Measurements from ENCODE around the gene DTWD2. TPM values are rescaled to one million over a fixed set of nuclear protein-coding genes. Genes with fewer than 3 reads are reported as not detected.

The DTWD2 gene
- total RNA-seq, 1 experiment from 2014 or later = 12.3 TPM

- peak overlapping the region; percentile 82 for H3K4me3 Mint-ChIP-seq (ENCODE audit: low read depth, unreplicated experiment)
- CTCF ChIA-PET = interaction anchor here (1.1 to 2.9 kb wide), 3 partner anchors 81 to 428 kb away, joined by 4 to 22 read pairs (median 4); partner anchors contain the start of gene DMXL1
Measured at GRCh38 chr5:118989816-118990215, 1.5 kb upstream of the DTWD2 start.

GRCh38 chr5:118988866-118989180 is 476 bp upstream of the DTWD2 start:
- intact Hi-C loops (cut with micrococcal nuclease; ENCODE audit: unreplicated experiment) = loop anchor here (1.0 to 2.0 kb wide), 2 partner anchors 423 to 756 kb away; no protein-coding TSS in a partner anchor
- peak; percentile 16 for DNase-seq
- Mint-ChIP-seq H3K4me1 (ENCODE audit: low read depth, unreplicated experiment) (peaks cover 49% of the 10 kb centered on the region), H3K36me3 (ENCODE audit: insufficient read depth, unreplicated experiment) (peaks cover 23% of the 10 kb centered on the region), H3K4me3 (ENCODE audit: low read depth, unreplicated experiment) (peak overlapping the region; percentile 82), H3K27ac (ENCODE audit: unreplicated experiment) (peak overlapping the region; percentile 91), H3K9me3 (ENCODE audit: low read depth, unreplicated experiment) (no peaks in the 10 kb centered on the region), H3K27me3 (ENCODE audit: unreplicated experiment) (no peaks in the 10 kb centered on the region)
- BruUV-seq (replicated peaks) = TSS peak; percentile 92
- TF ChIP-seq CTCF (IDR thresholded peaks at IDR 0.05; ENCODE audit: unreplicated experiment) = no peak
- CTCF ChIA-PET = interaction anchor here (0.6 to 2.9 kb wide), 8 partner anchors 33 to 1168 kb away, joined by 3 to 22 read pairs (median 6); partner anchors contain the start of gene DMXL1

More at GRCh38 chr5:118989816-118990215, 1.5 kb upstream of the DTWD2 start:
- no peak for TF ChIP-seq CTCF (IDR thresholded peaks at IDR 0.05; ENCODE audit: unreplicated experiment)
- H3K4me1 Mint-ChIP-seq (ENCODE audit: low read depth, unreplicated experiment) = peaks cover 45% of the 10 kb centered on the region
- no peaks in the 10 kb centered on the region for H3K27me3 Mint-ChIP-seq (ENCODE audit: unreplicated experiment)
- H3K36me3 Mint-ChIP-seq (ENCODE audit: insufficient read depth, unreplicated experiment) = peaks cover 23% of the 10 kb centered on the region
- H3K27ac Mint-ChIP-seq (ENCODE audit: unreplicated experiment) = peak overlapping the region; percentile 91
- no peak for DNase-seq
- no TSS peak for BruUV-seq (replicated peaks)
- H3K9me3 Mint-ChIP-seq (ENCODE audit: low read depth, unreplicated experiment) = no peaks in the 10 kb centered on the region
- intact Hi-C loops (cut with micrococcal nuclease; ENCODE audit: unreplicated experiment) = loop anchor here (2.0 kb wide), 1 partner anchor 755 kb away; no protein-coding TSS in a partner anchor

- BruUV-seq (replicated peaks) = no TSS peak
- Mint-ChIP-seq H3K4me3 (ENCODE audit: low read depth, unreplicated experiment) (no peak overlapping the region), H3K27me3 (ENCODE audit: unreplicated experiment) (no peaks in the 10 kb centered on the region), H3K4me1 (ENCODE audit: low read depth, unreplicated experiment) (peaks cover 41% of the 10 kb centered on the region), H3K9me3 (ENCODE audit: low read depth, unreplicated experiment) (no peaks in the 10 kb centered on the region), H3K27ac (ENCODE audit: unreplicated experiment) (no peak overlapping the region), H3K36me3 (ENCODE audit: insufficient read depth, unreplicated experiment) (peaks cover 23% of the 10 kb centered on the region)
- intact Hi-C loops (cut with micrococcal nuclease; ENCODE audit: unreplicated experiment) = no loop called here
- no peak for TF ChIP-seq CTCF (IDR thresholded peaks at IDR 0.05; ENCODE audit: unreplicated experiment)
- CTCF ChIA-PET = interaction anchor here (0.6 kb wide), 1 partner anchor 54 kb away, joined by 4 read pairs; no protein-coding TSS in a partner anchor
- no peak for DNase-seq
Measured at GRCh38 chr5:118984602-118985001, 3.7 kb downstream of the DTWD2 start.

GRCh38 chr5:118981783-118982182 is 6.6 kb downstream of the DTWD2 start:
- intact Hi-C loops (cut with micrococcal nuclease; ENCODE audit: unreplicated experiment) = no loop called here
- no TSS peak for BruUV-seq (replicated peaks)
- no peak for DNase-seq
- Mint-ChIP-seq H3K27me3 (ENCODE audit: unreplicated experiment) (no peaks in the 10 kb centered on the region), H3K27ac (ENCODE audit: unreplicated experiment) (no peak overlapping the region), H3K4me1 (ENCODE audit: low read depth, unreplicated experiment) (peaks cover 23% of the 10 kb centered on the region), H3K36me3 (ENCODE audit: insufficient read depth, unreplicated experiment) (no peaks in the 10 kb centered on the region), H3K9me3 (ENCODE audit: low read depth, unreplicated experiment) (peaks cover 2% of the 10 kb centered on the region), H3K4me3 (ENCODE audit: low read depth, unreplicated experiment) (no peak overlapping the region)
- CTCF ChIA-PET = interaction anchor here (0.6 kb wide), 1 partner anchor 25 kb away, joined by 3 read pairs; no protein-coding TSS in a partner anchor
- TF ChIP-seq CTCF (IDR thresholded peaks at IDR 0.05; ENCODE audit: unreplicated experiment) = no peak
